Muscle of back (tissue), 11 donors: ENCODE results near the gene STK36. TPM values are rescaled to one million over a fixed set of nuclear protein-coding genes. Genes with fewer than 3 reads are reported as not detected.

Experiments
- DNase-seq, 3 donors: peaks; one replicate each; pipeline versions ENCODE4 v3.0.0 to v3.0.0-alpha.2; 2013
- polyA plus RNA-seq, 10 donors: library from polyadenylated mRNA; unstranded; fragments of 120-200 nt; gene quantifications; one replicate each; pipeline ENCODE4 v1.2.1, GENCODE V29; 2013; ENCODE audit not compliant: insufficient read length in 10 of 10

The STK36 gene
- polyA plus RNA-seq, 10 donors: 18.0 to 58.9 (median 23.8) TPM

DNA sequence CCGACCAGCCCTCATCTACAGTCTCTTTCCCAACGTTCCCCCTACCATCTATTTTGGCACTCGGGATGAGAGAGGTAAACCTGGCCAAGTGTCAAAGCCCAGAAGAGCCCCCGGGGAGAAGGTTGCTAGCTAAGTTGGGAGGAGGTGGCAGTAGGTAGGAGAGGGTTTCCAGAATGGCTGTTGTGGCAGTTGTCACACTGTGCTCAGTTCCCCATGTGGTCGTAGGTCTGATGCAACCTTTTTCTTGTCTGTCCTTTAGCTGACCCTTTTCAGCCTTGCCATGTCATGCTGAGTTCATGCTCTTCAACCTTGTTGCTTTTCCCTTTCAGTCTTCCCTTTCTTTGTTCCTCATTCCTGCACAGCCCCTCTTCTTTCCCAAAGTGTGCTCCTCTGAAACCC lies 73.3 kb downstream of the STK36 start:
- peak in 1 of 3 donors; percentile 16 for DNase-seq

- peak; percentile 32 to 81 (median 77) for DNase-seq
These were observed 73.9 kb downstream of the STK36 start for GRCh38 chr2:218745559-218746469.

DNA sequence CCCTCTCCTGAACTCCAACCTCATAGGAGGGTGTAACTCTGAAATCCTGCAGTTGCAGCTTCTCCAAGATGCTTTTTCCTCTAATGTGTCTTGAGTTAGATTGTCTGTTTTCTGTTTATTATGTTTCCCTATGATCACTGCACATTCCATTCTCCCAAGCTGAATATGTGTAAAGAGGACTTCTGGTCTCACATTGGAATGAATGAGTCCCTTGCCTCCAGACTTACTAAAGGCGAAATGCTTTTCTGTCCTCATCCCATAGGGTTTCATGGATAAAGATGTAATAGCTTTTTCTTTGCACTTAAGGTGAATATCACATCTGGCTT lies 74.5 kb downstream of the STK36 start:
- no peak for DNase-seq

GRCh38 chr2:218746960-218747359 lies 75.1 kb downstream of the STK36 start:
- DNase-seq: no peak

GRCh38 chr2:218748741-218749441 lies 77.0 kb downstream of the STK36 start:
- DNase-seq: no peak

Other genes starting within 250 kb of the STK36 start
- 10 to 100 TPM in 6 of 10 donors, 1 to 10 TPM in 4; 7.7 to 13.1 (median 10.9) TPM for gene USP37, start 103.7 kb upstream of the STK36 start, polyA plus RNA-seq
- gene CNOT9, start 103.2 kb upstream of the STK36 start, polyA plus RNA-seq: 10 to 100 TPM; 29.2 to 45.1 (median 37.3) TPM
- 10 to 100 TPM; 16.7 to 52.3 (median 40.0) TPM for gene PLCD4, start 64.2 kb upstream of the STK36 start, polyA plus RNA-seq
- gene ZNF142, start 12.5 kb upstream of the STK36 start, polyA plus RNA-seq: 10 to 100 TPM; 11.2 to 13.9 (median 12.3) TPM
- gene BCS1L, start 12.4 kb upstream of the STK36 start, polyA plus RNA-seq: 10 to 100 TPM; 27.8 to 44.3 (median 35.2) TPM
- 10 to 100 TPM; 20.8 to 31.6 (median 26.5) TPM for gene RNF25, start 84 bp upstream of the STK36 start, polyA plus RNA-seq
- gene TTLL4, start 38.7 kb downstream of the STK36 start, polyA plus RNA-seq: 10 to 100 TPM; 18.0 to 41.0 (median 24.0) TPM
- gene CYP27A1, start 110.1 kb downstream of the STK36 start, polyA plus RNA-seq: 10 to 100 TPM; 10.8 to 22.9 (median 19.0) TPM
- 10 to 100 TPM in 9 of 10 donors, 1 to 10 TPM in 1; 6.1 to 32.1 (median 24.6) TPM for gene PRKAG3, start 159.7 kb downstream of the STK36 start, polyA plus RNA-seq
- 1 to 10 TPM in 2 of 10 donors, under 1 TPM in 2, not detected in 6; 0.23 to 5.2 (median 1.5) TPM for gene WNT6, start 187.7 kb downstream of the STK36 start, polyA plus RNA-seq
- 1 to 10 TPM in 2 of 10 donors, under 1 TPM in 5, not detected in 3; 0.08 to 4.1 (median 0.27) TPM for gene WNT10A, start 208.8 kb downstream of the STK36 start, polyA plus RNA-seq